CD14-positive monocyte (primary cell): Measurements from ENCODE around the gene FADS2. TPM values are rescaled to one million over a fixed set of nuclear protein-coding genes. Genes with fewer than 3 reads are reported as not detected.

ENCODE experiments used
- DNase-seq, 3 donors: peaks; one replicate each; pipeline ENCODE4 v3.0.0-alpha.2; 2011 to 2022
- H2AFZ ChIP-seq: 2 replicates; pipeline ENCODE4 v1.6.0; 2012; ENCODE audit warnings: mild to moderate bottlenecking, low read depth, low read length, inconsistent platforms; ENCODE audit not compliant: insufficient read depth, poor library complexity, severe bottlenecking
- H3K27ac ChIP-seq, 2 donors: 1 replicate in 1 of 2; 2 replicates in 1 of 2; pipeline ENCODE4 v1.5.1; 2012 to 2013; ENCODE audit warnings: low read length in 2 of 2, control low read depth in 1 of 2, inconsistent platforms in 1 of 2, low read depth in 1 of 2, mild to moderate bottlenecking in 1 of 2
- H3K27me3 ChIP-seq, 2 donors: one replicate each; pipeline versions ENCODE4 v1.6.0 to v1.6.1; 2011 to 2013; ENCODE audit warnings: low read length in 2 of 2; ENCODE audit not compliant: control insufficient read depth in 2 of 2, insufficient read depth in 2 of 2
- H3K36me3 ChIP-seq, 2 donors: replicated peaks in 1 of 2; 1 replicate in 1 of 2; 2 replicates in 1 of 2; pipeline versions ENCODE4 v1.5.1 to v1.6.1; 2012 to 2013; ENCODE audit warnings: low read length in 2 of 2, control low read depth in 1 of 2, inconsistent platforms in 1 of 2, mild to moderate bottlenecking in 1 of 2; ENCODE audit not compliant: insufficient read depth in 2 of 2, control insufficient read depth in 1 of 2
- H3K4me1 ChIP-seq, 2 donors: 1 replicate in 1 of 2; 2 replicates in 1 of 2; pipeline versions ENCODE4 v1.5.1 to v1.6.1; 2012 to 2013; ENCODE audit warnings: low read length in 2 of 2, control low read depth in 1 of 2, inconsistent platforms in 1 of 2, mild to moderate bottlenecking in 1 of 2, moderate library complexity in 1 of 2; ENCODE audit not compliant: insufficient read depth in 2 of 2, control insufficient read depth in 1 of 2
- H3K4me2 ChIP-seq: replicated peaks from 2 replicates; pipeline ENCODE3; 2012; ENCODE audit warnings: low read length, moderate library complexity, mild to moderate bottlenecking; ENCODE audit not compliant: poor library complexity, severe bottlenecking; ENCODE audit errors: extremely low read depth
- H3K4me3 ChIP-seq, 3 experiments: fragments of 200-600 bp in 1 of 3; sonication (generic) in 1 of 3; replicated peaks in 1 of 3; 1 replicate in 2 of 3; 2 replicates in 1 of 3; pipeline ENCODE4 v1.5.1; 2011 to 2013; ENCODE audit warnings: low read length in 3 of 3, mild to moderate bottlenecking in 3 of 3, control low read depth in 2 of 3, low read depth in 2 of 3, inconsistent platforms in 1 of 3, moderate library complexity in 1 of 3
- H3K79me2 ChIP-seq: 2 replicates; pipeline ENCODE4 v1.6.0; 2012; ENCODE audit warnings: mild to moderate bottlenecking, control low read depth, inconsistent platforms, low read length, moderate library complexity; ENCODE audit not compliant: insufficient read depth
- H3K9ac ChIP-seq: 2 replicates; pipeline ENCODE4 v1.6.0; 2017; ENCODE audit warnings: low read length, mild to moderate bottlenecking; ENCODE audit not compliant: insufficient read depth, poor library complexity, severe bottlenecking
- H3K9me3 ChIP-seq, 2 donors: replicated peaks in 1 of 2; 1 replicate in 1 of 2; 2 replicates in 1 of 2; pipeline versions ENCODE4 v1.5.1 to v1.6.1; 2012 to 2013; ENCODE audit warnings: low read length in 2 of 2, control low read depth in 1 of 2; ENCODE audit not compliant: control insufficient read depth in 1 of 2, insufficient read depth in 1 of 2
- H4K20me1 ChIP-seq: 2 replicates; pipeline ENCODE4 v1.6.0; 2012; ENCODE audit warnings: mild to moderate bottlenecking, low read length, control low read depth, moderate library complexity; ENCODE audit not compliant: insufficient read depth
- H3K27ac Mint-ChIP-seq, 7 donors: one replicate each; pipeline ENCODE4 v1.8.0; 2020; ENCODE audit warnings: mild to moderate bottlenecking in 7 of 7, mixed read lengths in 7 of 7, moderate library complexity in 6 of 7, inconsistent platforms in 2 of 7
- H3K27me3 Mint-ChIP-seq, 3 donors: one replicate each; pipeline ENCODE4 v1.8.0; 2021 to 2022; ENCODE audit warnings: low read depth in 3 of 3, mild to moderate bottlenecking in 3 of 3, mixed read lengths in 3 of 3, moderate library complexity in 3 of 3, inconsistent platforms in 1 of 3
- H3K36me3 Mint-ChIP-seq, 2 donors: one replicate each; pipeline ENCODE4 v1.8.0; 2020; ENCODE audit warnings: mixed read lengths in 2 of 2, inconsistent platforms in 1 of 2, mild to moderate bottlenecking in 1 of 2
- H3K4me1 Mint-ChIP-seq: one replicate; pipeline ENCODE4 v1.8.0; 2020; ENCODE audit warnings: mild to moderate bottlenecking, mixed read lengths
- H3K4me3 Mint-ChIP-seq, 2 donors: one replicate each; pipeline ENCODE4 v1.8.0; 2020; ENCODE audit warnings: mild to moderate bottlenecking in 2 of 2, mixed read lengths in 2 of 2, moderate library complexity in 1 of 2
- H3K9me3 Mint-ChIP-seq, 7 donors: one replicate each; pipeline ENCODE4 v1.8.0; 2020 to 2022; ENCODE audit warnings: mixed read lengths in 7 of 7, mild to moderate bottlenecking in 6 of 7, moderate library complexity in 6 of 7, inconsistent platforms in 2 of 7
- CTCF ChIP-seq: fragments of 200-600 bp; IDR thresholded peaks from one replicate; pipeline ENCODE4 v1.8.0; 2022; ENCODE audit warnings: antibody characterized with exemption, mild to moderate bottlenecking
- WGBS: methylation state at CpG from one replicate; pipeline ENCODE4 v1.1.5; 2013; ENCODE audit warnings: missing lambda C conversion rate; ENCODE audit not compliant: insufficient coverage; 5-methylcytosine and 5-hydroxymethylcytosine counted together
- intact Hi-C, 2 donors: fragments of 100-400 bp; cut with micrococcal nuclease; formaldehyde crosslinking; loops; one replicate each; pipeline versions ENCODE4 v1.15.0 to v1.15.1; 2023
- polyA plus RNA-seq, 3 donors: library from polyadenylated mRNA; depleted of rRNA in 1 of 3; unstranded in 2 of 3; stranded (reverse) in 1 of 3; fragments of 300-500 nt in 2 of 3; fragments of >200 nt in 1 of 3; fragmentation: Illumina TruSeq in 2 of 3; gene quantifications; 1 replicate in 2 of 3; 2 replicates in 1 of 3; pipeline ENCODE4 v1.2.3, GENCODE V29; 2012 to 2021

Gene FADS2
- polyA plus RNA-seq, 3 donors = 5.1 to 19.9 (median 6.4) TPM

DNA sequence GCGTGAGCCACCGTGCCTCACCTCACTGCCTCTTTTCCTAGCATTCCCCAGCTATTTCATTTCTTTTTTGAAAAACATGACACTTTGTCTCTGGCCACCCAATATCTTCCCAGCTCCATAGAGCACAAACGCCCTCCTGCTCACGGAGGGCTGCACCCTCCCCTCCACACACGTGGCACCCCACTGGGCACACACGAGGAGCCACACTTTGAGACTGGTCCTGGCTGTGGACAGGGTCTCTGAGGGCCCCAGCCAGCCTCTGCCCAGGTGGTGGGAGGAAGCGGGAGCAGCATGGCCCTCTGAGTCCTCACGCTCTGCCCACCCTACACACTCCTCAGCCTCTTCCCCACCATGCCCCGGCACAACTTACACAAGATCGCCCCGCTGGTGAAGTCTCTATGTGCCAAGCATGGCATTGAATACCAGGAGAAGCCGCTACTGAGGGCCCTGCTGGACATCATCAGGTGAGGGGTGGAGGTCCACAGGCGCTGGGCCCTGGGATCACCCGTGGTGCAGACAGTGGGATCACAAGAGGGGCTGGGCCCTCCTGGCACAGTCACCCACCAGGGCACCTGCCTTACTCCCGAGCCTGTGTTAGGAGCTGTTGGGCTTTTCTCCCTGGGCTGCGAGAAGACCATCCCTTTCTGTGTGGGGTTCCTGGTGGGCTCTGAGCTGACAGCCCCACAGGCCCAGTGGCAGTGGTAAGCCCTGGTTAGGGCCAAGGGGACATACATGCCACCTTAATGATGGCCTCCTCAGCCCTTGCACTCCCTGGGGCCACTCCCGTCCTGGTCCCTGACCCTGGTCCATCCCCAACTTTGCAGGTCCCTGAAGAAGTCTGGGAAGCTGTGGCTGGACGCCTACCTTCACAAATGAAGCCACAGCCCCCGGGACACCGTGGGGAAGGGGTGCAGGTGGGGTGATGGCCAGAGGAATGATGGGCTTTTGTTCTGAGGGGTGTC lies 37.0 kb downstream of the FADS2 start:
- no peak for DNase-seq
- Histone ChIP-seq H4K20me1 (no peaks in the 10 kb centered on the region), H3K79me2 (no peaks in the 10 kb centered on the region), H3K9ac (no peak overlapping the region), H3K27me3 (no peaks in the 10 kb centered on the region), H3K9me3 (no peaks in the 10 kb centered on the region), H2AFZ (no peak overlapping the region), H3K36me3 (peaks cover under 1 to 15% of the 10 kb centered on the region in 2 donors), H3K4me2 (no peak overlapping the region), H3K27ac (no peak overlapping the region), H3K4me3 (no peak overlapping the region), H3K4me1 (no peaks in the 10 kb centered on the region)
- H3K36me3 Mint-ChIP-seq = peaks cover 16 to 56% of the 10 kb centered on the region in 2 donors
- H3K4me3 Mint-ChIP-seq = no peak overlapping the region
- H3K27ac Mint-ChIP-seq = peak overlapping the region in 3 of 7 donors; percentile 10 to 36 (median 30)
- H3K9me3 Mint-ChIP-seq = no peaks in the 10 kb centered on the region
- H3K27me3 Mint-ChIP-seq = peaks cover 0 to 2% (median 2%) of the 10 kb centered on the region in 3 donors
- TF ChIP-seq CTCF = no peak
- 99% methylated on average over 17 of the region's 20 CpGs for WGBS
- intact Hi-C loops = no loop called here
- no peaks in the 10 kb centered on the region for H3K4me1 Mint-ChIP-seq

GRCh38 chr11:61866231-61866957 lies 38.3 kb downstream of the FADS2 start:
- H3K4me2 ChIP-seq = no peak overlapping the region
- peaks cover 0 to 10% of the 10 kb centered on the region in 2 donors for H3K36me3 ChIP-seq
- Mint-ChIP-seq H3K27ac (no peak overlapping the region), H3K4me1 (peaks cover 6% of the 10 kb centered on the region), H3K9me3 (no peaks in the 10 kb centered on the region), H3K36me3 (peaks cover 13 to 45% of the 10 kb centered on the region in 2 donors), H3K4me3 (no peak overlapping the region), H3K27me3 (peaks cover 9 to 14% (median 9%) of the 10 kb centered on the region in 3 donors)
- peaks cover 0 to 5% of the 10 kb centered on the region in 2 donors for H3K27me3 ChIP-seq
- H3K9me3 ChIP-seq = no peaks in the 10 kb centered on the region
- 94% methylated on average over 18 of the region's 18 CpGs for WGBS
- H3K4me1 ChIP-seq = peaks cover 3 to 4% of the 10 kb centered on the region in 2 donors
- no peak for TF ChIP-seq CTCF
- no peak overlapping the region for H3K9ac ChIP-seq
- H2AFZ ChIP-seq = no peak overlapping the region
- no peak overlapping the region for H3K4me3 ChIP-seq
- H4K20me1 ChIP-seq = no peaks in the 10 kb centered on the region
- H3K79me2 ChIP-seq = no peaks in the 10 kb centered on the region
- DNase-seq = no peak
- H3K27ac ChIP-seq = no peak overlapping the region
- intact Hi-C loops = no loop called here
